ENCODE measurements around the gene NR3C2.
"Not testable (repeated sequence)": the region's sequence is repeated elsewhere in the genome, so short reads cannot be mapped to it uniquely, and the experiment has no call there.

Gene NR3C2

GRCh38 chr4:148170408-148171365, 271.5 kb downstream of the NR3C2 start:
- no peak for DNase-seq (ENCODE audit: low read depth in 2 of 2)

GRCh38 chr4:148166132-148166591, 276.1 kb downstream of the NR3C2 start:
- DNase-seq (ENCODE audit: low read depth in 2 of 2), result no peak

- no peak for DNase-seq (ENCODE audit: low read depth in 2 of 2)
Measured at GRCh38 chr4:148164557-148164956, 277.7 kb downstream of the NR3C2 start.

- DNase-seq (ENCODE audit: low read depth in 2 of 2), result no peak
Measured at GRCh38 chr4:148162991-148163390, 279.2 kb downstream of the NR3C2 start.

GRCh38 chr4:148162519-148162918, 279.7 kb downstream of the NR3C2 start:
- no peak for DNase-seq (ENCODE audit: low read depth in 2 of 2)

GRCh38 chr4:148161601-148162000, 280.6 kb downstream of the NR3C2 start:
- no peak for DNase-seq (ENCODE audit: low read depth in 2 of 2)

GRCh38 chr4:148159793-148160192, 282.4 kb downstream of the NR3C2 start:
- no peak for DNase-seq (ENCODE audit: low read depth in 2 of 2)

- no peak for DNase-seq (ENCODE audit: low read depth in 2 of 2)
Measured at GRCh38 chr4:148154769-148155168, 287.4 kb downstream of the NR3C2 start.

GRCh38 chr4:148152868-148153625, 289.2 kb downstream of the NR3C2 start:
- no peak for DNase-seq (ENCODE audit: low read depth in 2 of 2)

- no peak for DNase-seq (ENCODE audit: low read depth in 2 of 2)
Measured at GRCh38 chr4:148151806-148152205, 290.4 kb downstream of the NR3C2 start.

GRCh38 chr4:148145475-148145874, 296.7 kb downstream of the NR3C2 start:
- DNase-seq (ENCODE audit: low read depth in 2 of 2), result no peak

GRCh38 chr4:148143174-148143573, 299.0 kb downstream of the NR3C2 start:
- no peak for DNase-seq (ENCODE audit: low read depth in 2 of 2)

- DNase-seq (ENCODE audit: low read depth in 2 of 2), result no peak
Measured at GRCh38 chr4:148141501-148141900, 300.7 kb downstream of the NR3C2 start.

- DNase-seq (ENCODE audit: low read depth in 2 of 2), result no peak
Measured at GRCh38 chr4:148126825-148127224, 315.4 kb downstream of the NR3C2 start.

- no peak for DNase-seq (ENCODE audit: low read depth in 2 of 2)
Measured at GRCh38 chr4:148124512-148124911, 317.7 kb downstream of the NR3C2 start.

- not testable (repeated sequence) for DNase-seq (ENCODE audit: low read depth in 2 of 2)
Measured at GRCh38 chr4:148123161-148123560, 319.1 kb downstream of the NR3C2 start.

- no peak for DNase-seq (ENCODE audit: low read depth in 2 of 2)
Measured at GRCh38 chr4:148120216-148120615, 322.0 kb downstream of the NR3C2 start.

- no peak for DNase-seq (ENCODE audit: low read depth in 2 of 2)
Measured at GRCh38 chr4:148118633-148119032, 323.6 kb downstream of the NR3C2 start.

- DNase-seq (ENCODE audit: low read depth in 2 of 2), result no peak
Measured at GRCh38 chr4:148118179-148118578, 324.0 kb downstream of the NR3C2 start.

GRCh38 chr4:148116969-148117368, 325.2 kb downstream of the NR3C2 start:
- DNase-seq (ENCODE audit: low read depth in 2 of 2), result no peak

GRCh38 chr4:148116264-148116663, 325.9 kb downstream of the NR3C2 start:
- DNase-seq (ENCODE audit: low read depth in 2 of 2), result no peak

GRCh38 chr4:148114436-148114835, 327.8 kb downstream of the NR3C2 start:
- DNase-seq (ENCODE audit: low read depth in 2 of 2), result no peak
